ENCODE measurements around the gene APOM.

DNA sequence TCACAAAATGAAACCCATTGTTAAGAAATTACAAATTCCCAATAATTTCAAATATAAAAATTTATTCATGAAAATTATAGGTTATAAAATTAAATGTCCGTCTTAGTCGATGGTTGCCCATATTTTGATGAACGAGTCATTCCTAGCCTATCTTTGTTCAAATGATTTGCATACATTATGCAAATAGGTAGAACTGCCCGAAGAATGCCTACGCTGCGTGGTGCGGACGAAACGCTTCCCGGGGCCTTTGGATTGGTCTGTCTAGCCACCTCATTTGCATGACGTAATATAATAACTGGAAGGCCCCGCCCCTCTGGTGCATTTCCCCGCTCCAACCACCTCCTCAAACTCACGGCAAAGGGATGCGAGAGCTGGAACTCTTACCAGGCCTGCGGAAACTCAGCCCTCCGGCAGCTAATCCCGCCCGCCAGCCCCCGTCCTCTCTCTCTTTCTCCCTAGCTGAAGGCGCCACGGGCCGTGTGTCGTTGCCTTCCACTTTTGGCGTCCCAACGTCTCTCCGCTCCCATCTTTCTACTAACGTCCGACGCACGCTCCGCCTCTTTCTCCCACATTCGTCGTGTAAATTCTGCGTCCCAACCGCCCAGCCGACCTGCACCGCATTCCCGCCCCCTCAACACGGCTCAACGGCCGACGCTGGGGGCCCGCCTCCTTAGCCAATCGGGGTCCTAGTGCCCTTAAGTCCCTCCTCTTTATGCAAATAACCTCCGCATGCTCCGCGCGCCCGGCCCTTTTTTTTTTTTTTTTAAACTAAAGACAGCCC, 35.7 kb upstream of the APOM start:
- no peak for TF ChIP-seq CTCF (IDR thresholded peaks at IDR 0.05 in 4 of 5, conservative IDR thresholded peaks at IDR 0.05 in 1 of 5)
- TF ChIP-seq POLR2A (IDR thresholded peaks at IDR 0.05), result peak; percentile 69 to 90
